Activated T-cell treated with anti-CD3 and anti-CD28 coated beads for 24 hours (primary cell): ENCODE measurements around the gene LRRC8E.

ENCODE experiments used
- DNase-seq: peaks from one replicate; pipeline ENCODE4 v3.0.0-alpha.2; 2020; ENCODE audit warnings: low read depth

The LRRC8E gene

DNA sequence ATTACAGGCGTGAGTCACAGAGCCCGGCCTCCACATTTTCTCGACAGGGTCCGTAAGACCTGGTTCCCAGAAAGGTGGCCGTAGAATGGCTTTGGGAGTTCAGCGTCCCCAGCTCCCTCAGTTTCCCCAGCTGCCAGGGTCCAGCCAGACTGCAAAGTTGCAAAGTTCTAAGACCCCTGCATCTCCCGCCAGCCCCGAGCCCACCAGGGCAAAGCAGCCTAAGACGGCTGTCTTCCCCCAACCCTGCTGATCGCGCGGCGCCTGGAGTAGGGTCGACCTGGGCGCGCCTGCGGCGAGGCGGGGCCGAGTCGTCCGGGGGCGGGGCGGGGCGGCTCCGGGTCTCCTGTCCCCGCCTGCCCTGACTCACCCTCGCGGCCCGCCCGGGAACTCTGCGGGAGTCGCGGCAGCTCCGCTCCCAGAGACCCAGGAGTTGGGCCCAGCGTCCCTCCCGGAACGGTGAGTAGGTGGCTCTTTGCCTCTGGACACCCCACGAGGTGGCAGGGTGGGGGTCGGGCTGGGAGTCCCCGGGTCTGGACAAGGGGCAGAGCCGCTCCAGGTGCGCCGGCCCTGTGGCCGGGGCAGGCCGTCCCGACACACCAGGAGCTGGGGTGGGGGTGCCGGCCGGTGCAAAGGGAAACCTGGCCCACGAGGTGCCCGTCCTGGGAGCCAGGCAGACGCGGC, at the start of gene LRRC8E:
Gene LRRC8E, plus strand, starts transcription at position 366 of the 681 bp plus-strand sequence. CDS start 7,094 bp downstream, outside the sequence.
- DNase-seq = peak; percentile 30

- no peak for DNase-seq
Observed at GRCh38 chr19:7839476-7839875, 48.8 kb upstream of the LRRC8E start.

- no peak for DNase-seq
Observed at GRCh38 chr19:7840629-7841028, 47.7 kb upstream of the LRRC8E start.

DNA sequence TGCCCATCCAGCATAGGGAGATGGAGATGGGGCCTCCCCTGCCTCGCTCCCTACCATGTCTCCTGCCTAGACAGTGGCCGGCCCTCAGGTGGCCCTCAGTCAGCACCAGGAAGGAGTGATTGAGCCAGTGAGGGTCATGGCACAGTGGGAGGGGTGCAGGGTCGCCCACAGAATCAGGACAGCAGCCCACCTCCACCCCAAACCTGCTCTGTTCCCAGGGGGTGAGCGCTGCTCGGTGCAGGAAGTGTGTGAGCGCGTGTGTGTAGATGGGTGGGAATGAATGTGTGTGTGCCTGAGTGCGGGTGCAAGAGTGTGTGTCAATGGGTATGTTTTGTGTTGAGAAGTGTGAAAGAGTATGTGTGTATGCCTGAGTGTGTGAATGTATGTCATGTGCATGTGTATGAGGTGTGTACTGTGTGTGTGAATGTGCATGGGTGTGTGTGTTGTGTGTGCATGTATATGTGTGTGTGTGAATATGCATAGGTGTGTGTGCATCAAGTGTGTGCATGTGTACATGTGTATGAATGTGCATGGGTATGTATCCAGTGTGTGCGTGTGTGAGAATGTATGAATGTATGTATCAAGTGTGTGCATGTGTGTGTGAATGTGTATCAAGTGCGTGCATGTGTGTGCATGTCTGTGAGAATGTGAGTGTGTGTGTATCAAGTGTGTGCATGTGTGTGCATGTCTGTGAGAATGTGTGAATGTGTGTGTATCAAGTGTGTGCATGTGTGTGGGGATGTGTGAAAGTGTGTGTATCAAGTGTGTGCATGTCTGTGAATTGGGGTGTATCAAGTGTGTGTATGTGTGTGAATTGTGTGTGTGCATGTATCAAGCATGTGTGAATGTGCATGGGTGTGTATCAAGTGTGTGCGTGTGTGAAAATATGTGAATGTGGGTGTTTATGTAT, 46.3 kb upstream of the LRRC8E start:
- DNase-seq = no peak

GRCh38 chr19:7842661-7843294, 45.5 kb upstream of the LRRC8E start:
- no peak for DNase-seq

- no peak for DNase-seq
Observed at GRCh38 chr19:7843521-7843920, 44.8 kb upstream of the LRRC8E start.

DNA sequence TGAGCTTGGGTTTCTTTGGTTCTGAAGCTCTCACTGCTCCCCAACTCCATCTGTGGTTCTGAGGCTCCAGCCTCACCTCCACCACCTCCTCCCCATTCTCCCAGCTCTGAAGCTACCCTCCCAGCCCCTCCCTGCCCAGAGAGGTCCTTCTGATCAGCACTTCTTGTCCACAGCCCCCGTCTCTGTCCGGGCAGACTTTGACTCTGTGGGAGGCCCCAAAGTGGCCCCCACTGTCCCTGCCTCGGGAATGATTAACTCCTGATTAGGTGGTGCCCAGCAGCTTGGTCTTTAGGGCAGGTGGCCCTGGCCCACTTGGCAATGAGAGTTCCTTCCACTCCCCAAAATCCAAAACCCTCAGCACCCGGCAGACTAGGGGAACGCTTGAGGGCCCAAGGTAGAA, 43.9 kb upstream of the LRRC8E start:
- no peak for DNase-seq

GRCh38 chr19:7844951-7845350, 43.4 kb upstream of the LRRC8E start:
- no peak for DNase-seq

GRCh38 chr19:7845390-7846154, 42.7 kb upstream of the LRRC8E start:
- no peak for DNase-seq

DNA sequence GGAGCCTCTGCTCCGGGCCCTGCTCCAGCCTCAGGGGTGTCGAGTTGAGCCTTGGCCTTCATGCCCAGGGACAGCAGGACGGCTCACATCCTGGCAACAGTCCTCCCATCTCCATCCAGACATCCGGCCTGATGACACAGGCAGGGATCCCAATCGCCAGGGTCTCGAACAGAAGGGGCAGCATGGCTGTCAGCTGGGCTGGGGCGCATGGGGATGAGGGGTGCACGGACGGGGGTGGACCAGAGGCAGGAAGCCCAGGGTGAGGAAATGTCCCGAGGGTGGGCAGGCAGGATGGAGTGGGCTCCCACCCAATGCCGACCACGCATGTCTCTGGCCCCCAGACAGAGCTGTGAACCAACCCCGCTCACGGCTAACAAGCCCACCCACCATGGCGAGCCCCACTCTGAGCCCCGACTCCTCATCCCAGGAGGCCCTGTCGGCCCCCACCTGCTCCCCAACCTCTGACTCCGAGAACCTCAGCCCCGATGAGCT, 42.1 kb upstream of the LRRC8E start:
- no peak for DNase-seq

GRCh38 chr19:7847664-7848063, 40.6 kb upstream of the LRRC8E start:
- no peak for DNase-seq

- no peak for DNase-seq
Observed at GRCh38 chr19:7848779-7849457, 39.4 kb upstream of the LRRC8E start.

DNA sequence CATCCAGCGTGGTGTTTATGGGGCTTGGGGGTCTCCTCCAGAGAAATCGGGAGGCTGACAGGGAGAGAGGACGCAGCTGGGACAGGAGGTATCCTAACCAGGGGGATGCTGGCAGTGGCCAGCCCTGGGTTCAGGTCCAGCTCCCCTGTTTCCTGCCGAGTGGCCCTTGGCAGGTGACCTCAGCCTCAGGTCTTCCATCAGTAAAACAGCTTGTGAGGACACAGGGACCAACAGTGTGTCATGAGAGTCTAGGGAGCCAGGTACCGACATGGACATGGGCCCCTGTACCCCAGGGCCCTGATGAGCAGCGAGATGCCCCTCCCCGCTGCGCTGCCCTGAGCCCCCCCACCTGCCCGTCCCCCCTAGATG, 38.7 kb upstream of the LRRC8E start:
- no peak for DNase-seq

DNA sequence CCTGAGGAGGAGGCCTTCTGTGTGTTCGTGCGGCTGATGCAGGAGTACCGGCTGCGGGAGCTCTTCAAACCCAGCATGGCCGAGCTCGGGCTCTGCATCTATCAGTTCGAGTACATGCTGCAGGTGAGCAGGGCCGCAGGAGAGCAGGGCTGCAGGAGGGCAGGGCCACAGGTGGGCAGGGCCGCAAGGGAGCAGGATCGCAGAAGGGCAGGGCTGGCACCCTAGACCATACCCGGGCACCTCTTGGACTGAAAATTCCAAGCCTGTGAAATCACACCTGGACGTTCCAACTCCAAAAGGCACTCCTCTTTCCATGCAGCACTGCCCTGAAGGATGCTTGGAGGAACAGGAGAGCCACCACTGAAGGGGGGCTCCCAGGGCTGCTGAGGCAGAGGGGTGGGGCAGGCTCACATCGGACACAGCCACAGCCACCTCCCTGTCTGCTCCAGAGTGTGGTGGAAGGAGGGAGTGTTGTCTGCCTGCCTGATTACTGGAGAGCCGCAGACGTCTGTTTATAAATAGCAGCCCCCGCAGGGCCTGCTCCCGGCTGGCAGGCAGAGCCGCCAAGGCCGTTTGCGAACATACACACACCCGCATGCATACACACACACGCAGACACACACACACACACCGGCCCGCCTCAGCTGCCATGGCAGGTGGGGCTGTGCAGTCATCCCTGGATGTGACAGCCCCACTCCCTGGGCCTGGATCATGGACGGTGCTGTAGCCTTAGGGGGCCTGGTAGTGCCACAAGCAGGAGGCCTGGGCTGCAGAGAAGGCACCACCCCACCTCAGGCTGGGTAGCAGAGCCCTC, 38.1 kb upstream of the LRRC8E start:
- no peak for DNase-seq

DNA sequence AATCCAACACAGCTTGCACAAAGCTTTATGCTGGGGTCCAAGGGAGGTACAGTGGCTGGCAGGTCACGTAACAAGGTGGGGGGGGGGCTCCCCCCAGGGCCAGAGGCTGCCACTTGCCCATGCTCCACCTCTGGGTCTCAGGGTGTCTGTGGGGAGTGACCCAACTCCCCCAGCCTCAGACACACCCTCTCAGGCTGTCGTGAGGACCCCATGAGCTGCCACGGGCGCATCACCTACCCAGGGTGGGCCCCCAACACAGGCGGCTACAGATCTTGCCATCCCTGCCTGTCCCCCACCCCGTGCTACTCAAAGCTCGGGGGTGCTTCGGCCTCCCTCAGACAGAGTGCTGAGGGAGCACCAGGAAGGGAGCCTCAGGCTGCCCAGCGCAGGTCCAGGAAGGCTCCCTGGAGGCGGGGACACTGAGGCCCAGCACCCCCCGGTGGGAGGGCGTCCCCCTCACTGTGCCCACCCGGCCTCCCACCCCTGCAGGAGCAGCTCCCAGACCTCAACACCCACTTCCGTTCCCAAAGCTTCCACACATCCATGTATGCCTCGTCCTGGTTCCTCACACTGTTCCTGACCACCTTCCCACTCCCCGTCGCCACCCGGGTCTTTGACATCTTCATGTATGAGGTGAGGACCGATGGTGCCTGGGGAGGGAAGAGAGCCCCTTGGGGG, 37.2 kb upstream of the LRRC8E start:
- no peak for DNase-seq

DNA sequence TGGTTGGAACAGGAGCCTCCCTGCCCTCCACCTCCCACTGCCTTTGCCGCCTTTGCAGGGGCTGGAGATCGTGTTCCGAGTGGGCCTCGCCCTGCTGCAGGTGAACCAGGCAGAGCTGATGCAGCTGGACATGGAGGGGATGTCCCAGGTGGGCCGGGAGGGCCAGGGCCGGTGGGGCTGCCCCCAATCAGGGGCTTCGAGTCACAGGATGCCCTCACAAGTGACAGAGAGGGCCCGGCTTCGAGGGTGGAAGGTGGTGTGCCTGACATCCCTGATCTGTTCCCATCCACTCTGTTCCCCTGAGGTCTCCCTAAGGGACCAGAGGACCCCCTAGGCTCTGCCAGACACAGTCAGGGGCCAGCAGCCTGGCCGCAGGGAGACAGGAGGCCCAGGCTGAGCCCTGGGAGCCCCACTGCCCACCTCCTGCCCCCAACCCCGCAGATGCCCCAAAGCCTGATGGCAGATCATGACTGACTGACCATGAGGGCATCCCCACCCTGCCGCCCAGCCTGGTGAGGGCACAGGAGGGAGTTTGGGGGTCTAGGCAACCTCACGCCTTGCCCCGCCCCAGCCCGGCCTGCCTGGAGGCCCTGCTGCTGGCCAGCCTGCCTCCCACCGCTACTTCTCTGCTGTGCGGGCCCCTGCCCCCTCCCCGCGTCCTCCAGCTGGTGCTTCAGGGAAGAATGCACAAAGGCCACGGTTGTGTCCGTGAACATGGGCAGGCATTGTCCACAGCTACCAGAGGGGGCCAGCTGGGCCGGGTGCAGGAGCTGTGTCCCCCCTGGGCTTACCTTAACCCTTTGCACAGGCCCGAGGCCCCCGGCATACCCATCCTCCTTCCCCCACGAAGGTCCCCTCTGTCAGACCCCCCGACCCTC, 36.4 kb upstream of the LRRC8E start:
- no peak for DNase-seq

DNA sequence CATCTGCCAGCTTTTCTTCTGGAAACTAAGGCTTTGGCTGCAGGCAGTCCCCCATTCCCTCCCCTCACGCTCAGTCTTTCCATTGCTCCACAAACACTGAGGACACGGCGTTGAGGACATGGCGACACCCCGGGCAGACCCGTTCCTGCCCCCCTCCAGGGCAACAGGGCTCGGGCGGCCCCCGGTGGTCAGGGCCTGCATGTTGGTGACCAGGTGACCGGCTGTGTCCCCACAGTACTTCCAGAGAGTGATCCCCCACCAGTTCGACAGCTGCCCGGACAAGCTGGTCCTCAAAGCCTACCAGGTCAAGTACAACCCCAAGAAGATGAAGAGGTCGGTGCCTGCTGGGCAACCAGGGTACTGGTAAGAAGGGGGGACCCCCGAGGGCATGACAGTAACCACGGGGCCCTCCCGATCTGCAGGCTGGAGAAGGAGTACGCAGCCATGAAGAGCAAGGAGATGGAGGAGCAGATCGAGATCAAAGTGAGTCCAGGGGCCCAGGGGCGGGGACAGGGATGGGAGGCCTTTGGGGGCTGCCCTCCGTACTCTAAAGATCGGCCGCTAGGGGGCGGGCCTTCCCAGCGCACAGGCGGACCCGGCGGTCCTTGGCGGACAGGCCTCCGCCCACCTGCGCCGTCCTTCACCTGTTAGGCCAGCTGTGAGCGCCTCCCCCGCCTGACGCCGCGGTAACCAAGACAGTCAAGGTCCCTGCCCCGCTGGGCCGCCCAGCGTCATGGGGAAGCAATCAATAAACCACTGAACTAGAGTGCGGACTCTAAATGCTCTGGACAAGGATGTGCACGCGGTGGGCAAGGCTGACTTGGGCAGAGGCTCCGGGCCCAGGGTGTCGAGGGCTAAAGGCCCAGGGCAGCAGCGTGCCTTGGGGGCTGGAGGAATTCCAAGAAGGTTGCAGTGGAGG, 35.2 kb upstream of the LRRC8E start:
- peak; percentile 64 for DNase-seq

- no peak for DNase-seq
Observed at GRCh38 chr19:7853770-7854128, 34.6 kb upstream of the LRRC8E start.
